ENCODE results near the gene RAMACL.

The RAMACL gene

GRCh38 chr6:166610069-166610468 is 23.6 kb upstream of the RAMACL start:
- no peak for TF ChIP-seq CTCF (IDR thresholded peaks at IDR 0.05; ENCODE audit: extremely low read depth, missing control alignments)
- no peak for DNase-seq (ENCODE audit: low spot score)

GRCh38 chr6:166608774-166609173 is 22.3 kb upstream of the RAMACL start:
- TF ChIP-seq CTCF (IDR thresholded peaks at IDR 0.05; ENCODE audit: extremely low read depth, missing control alignments), result no peak
- no peak for DNase-seq (ENCODE audit: low spot score)

GRCh38 chr6:166605752-166606151 is 19.3 kb upstream of the RAMACL start:
- no peak for DNase-seq (ENCODE audit: low spot score)
- TF ChIP-seq CTCF (IDR thresholded peaks at IDR 0.05; ENCODE audit: extremely low read depth, missing control alignments), result no peak

GRCh38 chr6:166604911-166605310 is 18.4 kb upstream of the RAMACL start:
- no peak for TF ChIP-seq CTCF (IDR thresholded peaks at IDR 0.05; ENCODE audit: extremely low read depth, missing control alignments)
- no peak for DNase-seq (ENCODE audit: low spot score)

- no peak for DNase-seq (ENCODE audit: low spot score)
- TF ChIP-seq CTCF (IDR thresholded peaks at IDR 0.05; ENCODE audit: extremely low read depth, missing control alignments), result no peak
Observed at GRCh38 chr6:166604328-166604727, 17.9 kb upstream of the RAMACL start.

- DNase-seq (ENCODE audit: low spot score), result no peak
- TF ChIP-seq CTCF (IDR thresholded peaks at IDR 0.05; ENCODE audit: extremely low read depth, missing control alignments), result no peak
Observed at GRCh38 chr6:166603043-166603690, 16.7 kb upstream of the RAMACL start.

DNA sequence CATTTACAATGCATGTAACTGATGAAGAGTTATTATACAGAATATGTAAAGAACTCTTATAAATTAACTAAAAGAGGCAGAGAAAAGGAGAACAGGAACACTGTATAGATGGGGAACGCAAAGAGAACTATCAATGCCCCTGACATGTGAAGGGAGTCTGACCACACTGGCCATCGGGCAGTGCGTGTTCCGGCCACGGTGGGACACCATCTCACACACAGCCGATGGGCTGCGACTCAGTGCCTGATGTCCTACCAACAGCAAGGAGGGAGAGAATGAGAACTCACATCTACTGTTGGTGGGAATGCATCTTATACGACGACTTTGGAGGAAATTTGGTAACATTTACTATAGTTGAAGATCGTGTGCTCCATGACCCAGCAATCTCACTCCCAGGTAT is 15.5 kb upstream of the RAMACL start:
- no peak for TF ChIP-seq CTCF (IDR thresholded peaks at IDR 0.05; ENCODE audit: extremely low read depth, missing control alignments)
- DNase-seq (ENCODE audit: low spot score), result no peak
